Activated CD4-positive, alpha-beta memory T cell treated with anti-CD3 and anti-CD28 coated beads for 36 hours (primary cell): ENCODE measurements around the gene PRRT1B. TPM values are rescaled to one million over a fixed set of nuclear protein-coding genes. Genes with fewer than 3 reads are reported as not detected.

ENCODE experiments used
- CTCF ChIA-PET: fragments of 350-600 bp; sonication (Branson Sonifier 250); formaldehyde crosslinking; loops from one replicate; lab custom pipeline; 2021; ENCODE audit warnings: antibody characterized with exemption, inconsistent platforms; lab: Charles Lee
- POLR2A ChIA-PET: fragments of 350-600 bp; sonication (Branson Sonifier 250); formaldehyde crosslinking; loops from one replicate; lab custom pipeline; 2021; ENCODE audit warnings: antibody characterized with exemption; lab: Charles Lee
- DNase-seq: peaks from one replicate; pipeline ENCODE4 v3.0.0-alpha.2; 2020
- H3K27ac Mint-ChIP-seq: one replicate; pipeline ENCODE4 v1.8.0; 2021; ENCODE audit warnings: mixed read lengths
- H3K27me3 Mint-ChIP-seq: one replicate; pipeline ENCODE4 v1.8.0; 2021; ENCODE audit warnings: mixed read lengths
- H3K36me3 Mint-ChIP-seq: one replicate; pipeline ENCODE4 v1.8.0; 2021; ENCODE audit warnings: mixed read lengths
- H3K4me1 Mint-ChIP-seq: one replicate; pipeline ENCODE4 v1.8.0; 2021; ENCODE audit warnings: low read depth, mixed read lengths
- H3K4me3 Mint-ChIP-seq: one replicate; pipeline ENCODE4 v1.8.0; 2021; ENCODE audit warnings: mild to moderate bottlenecking, mixed read lengths
- H3K9me3 Mint-ChIP-seq: one replicate; pipeline ENCODE4 v1.8.0; 2021; ENCODE audit warnings: mixed read lengths
- intact Hi-C: fragments of 100-400 bp; cut with micrococcal nuclease; formaldehyde crosslinking; loops from one replicate; pipeline ENCODE4 v1.15.1; 2023
- total RNA-seq, 2 experiments: library from RNA; stranded (reverse); gene quantifications; one replicate each; pipeline ENCODE4 v1.2.3, GENCODE V29; 2021

The PRRT1B gene
- total RNA-seq, 2 experiments from 2014 or later: not detected

- no peak for DNase-seq
- no peak overlapping the region for H3K27ac Mint-ChIP-seq
- H3K9me3 Mint-ChIP-seq: no peaks in the 10 kb centered on the region
- no peaks in the 10 kb centered on the region for H3K27me3 Mint-ChIP-seq
- ChIA-PET CTCF (no interaction called here), POLR2A (no interaction called here)
- peaks cover 13% of the 10 kb centered on the region for H3K36me3 Mint-ChIP-seq
- intact Hi-C loops: no loop called here
- peaks cover 15% of the 10 kb centered on the region for H3K4me1 Mint-ChIP-seq
- H3K4me3 Mint-ChIP-seq: no peak overlapping the region
Measured at GRCh38 chr9:131595696-131596429, 50.5 kb downstream of the PRRT1B start.

DNA sequence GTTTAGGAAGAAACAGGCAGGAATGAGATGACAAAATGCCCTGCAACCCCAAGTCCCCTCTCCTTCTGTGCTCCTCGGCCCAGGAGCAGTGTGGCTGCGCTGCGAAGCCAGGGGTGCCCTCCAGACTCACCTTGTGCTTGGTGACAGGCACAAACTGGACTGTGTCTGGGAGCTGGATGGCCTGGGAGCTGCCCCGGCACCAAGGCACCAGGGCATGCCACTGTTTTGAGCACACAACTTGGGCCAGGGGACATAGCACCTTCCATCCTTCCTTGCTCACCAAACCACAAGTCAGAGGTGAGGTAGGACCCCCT, 51.1 kb downstream of the PRRT1B start:
- peaks cover 13% of the 10 kb centered on the region for H3K36me3 Mint-ChIP-seq
- H3K4me3 Mint-ChIP-seq: no peak overlapping the region
- H3K27me3 Mint-ChIP-seq: no peaks in the 10 kb centered on the region
- H3K4me1 Mint-ChIP-seq: peaks cover 10% of the 10 kb centered on the region
- ChIA-PET POLR2A (no interaction called here), CTCF (no interaction called here)
- no peaks in the 10 kb centered on the region for H3K9me3 Mint-ChIP-seq
- intact Hi-C loops: no loop called here
- no peak for DNase-seq
- no peak overlapping the region for H3K27ac Mint-ChIP-seq

- H3K4me3 Mint-ChIP-seq: no peak overlapping the region
- CTCF ChIA-PET: interaction anchor here (0.6 to 1.8 kb wide), 2 partner anchors 50 to 143 kb away, joined by 4 to 5 read pairs; no protein-coding TSS in a partner anchor
- no peaks in the 10 kb centered on the region for H3K9me3 Mint-ChIP-seq
- H3K36me3 Mint-ChIP-seq: peaks cover 15% of the 10 kb centered on the region
- peaks cover 1% of the 10 kb centered on the region for H3K4me1 Mint-ChIP-seq
- H3K27ac Mint-ChIP-seq: no peak overlapping the region
- intact Hi-C loops: no loop called here
- POLR2A ChIA-PET: no interaction called here
- no peaks in the 10 kb centered on the region for H3K27me3 Mint-ChIP-seq
- DNase-seq: no peak
Measured at GRCh38 chr9:131597246-131597645, 51.9 kb downstream of the PRRT1B start.

DNA sequence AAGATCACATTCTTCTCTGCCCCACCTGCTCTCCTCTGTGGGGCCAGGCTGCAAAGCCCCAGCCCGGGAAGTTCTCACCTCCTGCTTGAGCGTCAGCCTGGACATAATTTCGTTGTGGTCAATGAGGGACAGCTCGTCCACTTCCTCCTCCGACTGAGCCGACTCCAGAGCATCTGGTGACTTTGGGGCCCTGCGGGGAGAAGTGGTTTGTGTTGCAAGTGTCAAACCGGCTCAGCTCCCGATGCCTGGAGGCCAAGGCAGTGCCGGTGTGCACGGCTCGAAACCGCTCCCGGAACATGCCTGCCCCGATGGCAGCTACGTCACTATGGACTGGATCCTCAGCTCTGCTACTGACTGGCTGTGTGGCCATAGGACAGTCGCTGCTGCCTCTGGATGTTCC, 52.8 kb downstream of the PRRT1B start:
- Mint-ChIP-seq H3K4me1 (no peaks in the 10 kb centered on the region), H3K9me3 (no peaks in the 10 kb centered on the region), H3K4me3 (no peak overlapping the region), H3K27me3 (no peaks in the 10 kb centered on the region), H3K36me3 (peaks cover 18% of the 10 kb centered on the region), H3K27ac (no peak overlapping the region)
- ChIA-PET POLR2A (no interaction called here), CTCF (interaction anchor here (1.8 kb wide), 1 partner anchor 142 kb away, joined by 4 read pairs; no protein-coding TSS in a partner anchor)
- no peak for DNase-seq
- intact Hi-C loops: no loop called here

DNA sequence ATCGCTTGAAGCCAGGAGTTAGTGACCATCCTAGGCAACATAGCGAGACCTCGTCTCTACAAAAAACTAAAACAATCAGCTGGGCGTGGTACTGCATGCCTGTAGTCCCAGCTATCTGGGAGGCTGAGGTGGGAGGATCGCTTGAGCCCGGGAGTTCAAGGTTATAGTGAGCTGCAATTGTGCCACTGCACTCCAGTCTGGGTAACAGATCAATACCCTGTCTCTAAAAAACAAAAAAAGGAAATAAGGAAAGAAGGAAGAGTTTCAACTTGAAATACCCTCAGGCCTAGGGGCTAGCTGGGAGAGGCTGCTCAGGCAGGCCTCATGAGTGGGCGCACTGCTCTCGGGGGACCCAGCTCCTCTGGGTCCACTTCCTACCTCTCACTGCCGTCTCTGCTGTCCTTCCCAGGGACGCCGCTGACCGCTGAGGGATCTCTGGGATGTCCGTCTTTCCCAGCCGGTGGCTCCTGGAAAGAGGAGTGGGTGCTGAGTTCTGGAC, 56.4 kb downstream of the PRRT1B start:
- Mint-ChIP-seq H3K36me3 (peaks cover 25% of the 10 kb centered on the region), H3K27me3 (no peaks in the 10 kb centered on the region), H3K27ac (no peak overlapping the region), H3K4me1 (no peaks in the 10 kb centered on the region), H3K9me3 (no peaks in the 10 kb centered on the region), H3K4me3 (no peak overlapping the region)
- POLR2A ChIA-PET: no interaction called here
- DNase-seq: no peak
- intact Hi-C loops: no loop called here
- CTCF ChIA-PET: interaction anchor here (1.2 kb wide), 1 partner anchor 10 kb away, joined by 6 read pairs; no protein-coding TSS in a partner anchor

DNA sequence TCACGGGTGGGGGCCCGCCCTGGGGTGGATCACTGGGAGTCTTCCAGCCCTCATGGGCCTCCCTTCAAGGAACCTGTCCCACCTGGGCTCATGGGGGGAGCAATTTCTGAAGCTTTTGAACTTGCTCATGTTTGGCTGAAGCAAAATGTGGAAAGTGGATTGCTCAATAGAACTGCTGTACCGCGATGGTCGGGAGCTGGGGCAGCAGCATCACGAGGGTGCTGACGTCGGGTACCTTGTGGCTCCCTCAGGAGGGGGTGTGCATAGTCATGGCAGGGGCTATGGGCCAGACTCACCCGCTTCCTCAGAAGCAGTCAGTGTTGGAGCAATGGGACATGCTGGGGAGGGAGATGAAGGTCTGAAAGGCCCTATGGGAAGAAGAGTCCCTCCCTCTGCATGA, 57.9 kb downstream of the PRRT1B start:
- Mint-ChIP-seq H3K27me3 (no peaks in the 10 kb centered on the region), H3K4me1 (no peaks in the 10 kb centered on the region), H3K9me3 (no peaks in the 10 kb centered on the region), H3K4me3 (no peak overlapping the region), H3K27ac (no peak overlapping the region), H3K36me3 (peaks cover 34% of the 10 kb centered on the region)
- ChIA-PET POLR2A (no interaction called here), CTCF (interaction anchor here (0.9 kb wide), 1 partner anchor 153 kb away, joined by 4 read pairs; no protein-coding TSS in a partner anchor)
- intact Hi-C loops: no loop called here
- no peak for DNase-seq

GRCh38 chr9:131603711-131604439, 58.6 kb downstream of the PRRT1B start:
- POLR2A ChIA-PET: no interaction called here
- peak overlapping the region; percentile 5 for H3K27ac Mint-ChIP-seq

GRCh38 chr9:131605770-131606590, 60.7 kb downstream of the PRRT1B start:
- ChIA-PET POLR2A (no interaction called here), CTCF (interaction anchor here (0.6 to 1.1 kb wide), 3 partner anchors 22 to 426 kb away, joined by 3 to 4 read pairs (median 3); no protein-coding TSS in a partner anchor)
- no peak overlapping the region for H3K4me3 Mint-ChIP-seq
- intact Hi-C loops: no loop called here
- H3K27me3 Mint-ChIP-seq: no peaks in the 10 kb centered on the region
- no peaks in the 10 kb centered on the region for H3K4me1 Mint-ChIP-seq
- no peak for DNase-seq
- no peaks in the 10 kb centered on the region for H3K9me3 Mint-ChIP-seq
- no peak overlapping the region for H3K27ac Mint-ChIP-seq
- peaks cover 29% of the 10 kb centered on the region for H3K36me3 Mint-ChIP-seq

More at GRCh38 chr9:131603711-131604439, 58.6 kb downstream of the PRRT1B start:
- CTCF ChIA-PET: no interaction called here
- H3K27me3 Mint-ChIP-seq: no peaks in the 10 kb centered on the region
- no peaks in the 10 kb centered on the region for H3K9me3 Mint-ChIP-seq
- H3K4me1 Mint-ChIP-seq: no peaks in the 10 kb centered on the region
- H3K4me3 Mint-ChIP-seq: no peak overlapping the region
- DNase-seq: no peak
- intact Hi-C loops: no loop called here
- peaks cover 31% of the 10 kb centered on the region for H3K36me3 Mint-ChIP-seq

DNA sequence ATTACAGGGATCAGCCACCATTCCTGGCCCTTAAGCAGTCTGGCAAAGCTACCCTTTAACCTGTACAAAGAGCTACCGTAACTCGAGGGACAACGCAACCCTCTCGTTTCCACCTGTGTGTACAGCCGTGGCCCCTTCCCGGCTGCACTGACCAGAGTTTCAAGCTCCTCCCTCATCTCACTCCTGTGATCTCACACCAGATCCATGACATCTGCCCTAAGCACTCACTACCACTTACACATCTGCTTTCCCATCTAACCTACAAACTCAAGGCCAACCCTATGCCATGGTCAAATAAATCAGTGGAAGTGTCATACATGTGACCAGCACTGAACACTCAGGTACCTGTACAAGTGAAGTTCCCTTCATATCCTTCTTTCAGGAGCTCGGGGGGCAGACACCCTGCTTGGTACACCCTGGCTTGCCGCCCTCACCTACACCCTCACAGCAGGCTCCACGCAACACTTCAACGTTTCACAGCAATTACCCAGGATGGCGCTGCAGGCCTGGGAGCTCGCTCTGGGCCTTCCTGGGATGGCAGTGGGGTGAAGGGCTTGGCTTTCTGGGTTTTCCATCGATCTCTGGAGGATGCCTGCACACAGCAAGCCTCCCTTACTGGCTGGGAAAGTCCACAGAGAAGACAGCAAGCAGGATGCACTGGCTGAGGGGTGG, 61.7 kb downstream of the PRRT1B start:
- Mint-ChIP-seq H3K4me3 (no peak overlapping the region), H3K27ac (no peak overlapping the region), H3K9me3 (no peaks in the 10 kb centered on the region), H3K27me3 (no peaks in the 10 kb centered on the region), H3K4me1 (no peaks in the 10 kb centered on the region), H3K36me3 (peaks cover 28% of the 10 kb centered on the region)
- ChIA-PET POLR2A (no interaction called here), CTCF (interaction anchor here (0.7 to 1.1 kb wide), 3 partner anchors 15 to 133 kb away, joined by 3 to 4 read pairs (median 3); no protein-coding TSS in a partner anchor)
- no peak for DNase-seq
- intact Hi-C loops: no loop called here

GRCh38 chr9:131607591-131607990, 62.3 kb downstream of the PRRT1B start:
- H3K9me3 Mint-ChIP-seq: no peaks in the 10 kb centered on the region
- no peaks in the 10 kb centered on the region for H3K4me1 Mint-ChIP-seq
- intact Hi-C loops: no loop called here
- H3K27ac Mint-ChIP-seq: no peak overlapping the region
- no peak for DNase-seq
- no peaks in the 10 kb centered on the region for H3K27me3 Mint-ChIP-seq
- no peak overlapping the region for H3K4me3 Mint-ChIP-seq
- ChIA-PET POLR2A (no interaction called here), CTCF (no interaction called here)
- peaks cover 24% of the 10 kb centered on the region for H3K36me3 Mint-ChIP-seq

- Mint-ChIP-seq H3K36me3 (peaks cover 33% of the 10 kb centered on the region), H3K4me1 (no peaks in the 10 kb centered on the region), H3K9me3 (no peaks in the 10 kb centered on the region), H3K27me3 (no peaks in the 10 kb centered on the region), H3K4me3 (no peak overlapping the region), H3K27ac (no peak overlapping the region)
- no peak for DNase-seq
- ChIA-PET CTCF (interaction anchor here (1.0 kb wide), 2 partner anchors 132 to 555 kb away, joined by 3 read pairs; no protein-coding TSS in a partner anchor), POLR2A (no interaction called here)
- intact Hi-C loops: no loop called here
Measured at GRCh38 chr9:131608493-131609037, 63.2 kb downstream of the PRRT1B start.
